CD4-positive, alpha-beta T cell treated with Interleukin-2 at 100 ng/mL for 4 hours (primary cell): ENCODE results near the gene TMC2.

ENCODE experiments used
- DNase-seq: peaks from one replicate; pipeline ENCODE4 v3.0.0-alpha.2; 2020; ENCODE audit warnings: low spot score

TMC2 gene

DNA sequence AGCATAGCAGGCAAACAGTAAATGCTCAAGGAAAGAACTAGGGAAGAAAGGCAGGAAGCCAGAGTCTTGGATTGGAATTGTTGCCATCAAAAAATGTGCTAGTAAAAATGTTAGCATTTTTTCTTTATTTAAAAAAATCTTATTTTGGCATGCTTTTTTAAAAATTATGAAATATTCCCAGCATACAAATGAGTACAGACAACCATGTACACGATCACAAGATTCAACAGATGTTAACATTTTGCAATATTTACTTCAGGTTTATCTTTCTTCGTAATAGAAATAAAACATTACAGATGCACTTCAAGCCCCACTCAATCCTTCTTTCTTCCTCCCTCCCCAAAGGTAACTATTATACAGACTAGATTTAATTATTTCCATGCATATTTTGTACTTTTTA lies 88.7 kb downstream of the TMC2 start:
- no peak for DNase-seq

DNA sequence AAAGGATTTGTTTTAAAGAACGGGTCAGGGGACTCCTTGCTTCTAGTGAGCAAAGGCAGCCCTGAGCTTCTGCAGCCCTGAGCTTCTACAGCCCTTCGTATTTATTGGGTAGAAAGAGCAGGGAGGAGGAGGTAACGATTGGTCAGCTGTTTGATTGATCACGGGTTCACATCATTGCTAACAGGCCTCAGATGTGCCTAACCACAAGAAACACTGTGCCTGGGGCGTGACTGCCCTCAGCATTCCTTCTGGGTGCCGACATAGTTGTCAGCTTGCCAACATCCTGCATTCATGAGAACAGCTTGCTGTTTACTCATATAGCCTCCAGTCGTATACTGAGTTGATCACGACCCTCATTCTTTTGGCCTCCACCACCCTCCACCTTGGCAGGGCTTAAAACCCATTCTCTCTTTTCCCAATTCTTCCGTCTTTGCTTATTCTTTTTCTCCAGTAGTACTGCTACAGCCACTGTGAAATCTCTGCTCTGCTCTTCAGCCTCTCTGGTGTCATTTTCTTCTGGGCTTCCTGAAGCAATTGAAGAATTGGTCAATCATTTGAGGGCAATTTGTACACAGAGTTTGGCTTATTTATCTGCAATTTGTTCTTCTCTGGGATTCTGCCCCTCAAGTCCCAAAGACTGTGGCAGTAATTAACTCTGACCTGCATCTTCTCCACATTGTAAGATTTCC lies 90.6 kb downstream of the TMC2 start:
- DNase-seq, result no peak

DNA sequence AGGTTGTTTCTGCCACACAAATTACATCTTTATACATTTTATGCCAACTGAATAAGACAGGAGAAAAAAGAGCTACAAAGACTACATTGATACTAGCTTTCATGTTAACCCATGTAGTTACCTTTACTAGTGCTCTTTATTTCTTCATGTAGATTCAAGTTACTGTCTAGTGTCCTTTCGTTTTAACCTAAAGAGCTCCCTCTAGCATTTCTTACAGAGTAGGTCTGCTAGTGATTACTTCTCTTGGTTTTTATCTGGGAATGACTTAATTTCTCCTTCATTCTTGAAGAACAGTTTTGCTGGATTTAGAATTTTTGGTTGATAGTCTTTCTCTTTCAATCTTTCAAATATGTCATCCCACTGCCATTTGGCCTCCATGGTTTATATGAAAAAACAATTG lies 94.9 kb downstream of the TMC2 start:
- DNase-seq, result no peak

DNA sequence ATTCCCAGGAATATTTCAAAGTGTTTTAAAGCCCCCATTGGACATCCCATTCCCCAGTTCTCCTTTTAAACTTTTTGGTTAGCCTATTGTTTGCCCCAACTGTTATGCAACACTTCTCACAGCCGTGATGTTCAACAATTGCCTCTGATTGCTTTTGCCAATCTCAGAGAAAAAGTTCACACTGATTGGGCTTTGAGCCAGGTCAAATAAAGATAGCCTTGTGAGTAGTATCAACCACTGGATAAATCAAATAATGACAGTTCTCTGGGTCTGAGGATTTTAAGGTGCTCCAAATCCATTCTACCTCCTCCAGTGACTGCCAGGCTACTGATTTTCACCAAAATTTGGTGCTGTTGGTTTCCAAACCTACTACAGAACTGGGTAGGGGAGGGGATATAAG lies 97.0 kb downstream of the TMC2 start:
- DNase-seq, result no peak

DNA sequence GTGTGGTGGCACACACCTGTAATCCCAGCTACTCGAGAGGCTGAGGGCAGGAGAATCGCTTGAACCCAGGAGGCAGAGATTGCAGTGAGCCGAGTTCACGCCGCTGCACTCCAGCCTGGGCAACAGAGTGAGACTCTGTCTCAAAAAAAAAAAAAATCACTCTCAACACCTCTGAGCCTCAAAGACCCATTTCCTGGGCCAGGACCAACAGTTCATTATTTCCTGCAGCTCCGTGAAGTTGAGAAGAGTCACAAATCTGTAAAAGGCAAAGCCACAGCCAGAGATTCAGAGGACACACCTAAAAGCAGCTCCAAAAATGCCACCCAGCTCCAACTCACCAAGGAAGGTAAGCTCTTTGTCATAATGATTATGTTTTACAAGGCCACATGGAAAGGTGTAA lies 100.9 kb downstream of the TMC2 start:
- peak; percentile 13 for DNase-seq

DNA sequence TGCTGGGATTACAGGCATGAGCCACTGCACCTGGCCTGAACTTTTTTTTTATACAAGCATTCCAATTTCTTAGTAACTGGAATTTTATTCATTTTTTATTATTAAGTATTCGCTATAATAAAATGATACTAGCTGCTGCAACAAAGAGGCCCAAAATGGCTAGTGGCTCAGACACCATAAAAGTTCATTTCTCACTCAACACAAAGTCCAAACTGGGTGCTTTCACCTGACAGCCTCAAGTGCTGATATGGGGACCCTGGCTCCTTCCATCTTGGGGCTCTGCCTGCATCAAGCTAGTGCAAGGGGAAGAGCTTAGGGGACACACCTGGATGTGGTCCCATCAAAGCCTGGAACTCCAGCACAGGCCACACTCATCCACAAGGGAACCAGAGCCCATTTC lies 103.9 kb downstream of the TMC2 start:
- no peak for DNase-seq

DNA sequence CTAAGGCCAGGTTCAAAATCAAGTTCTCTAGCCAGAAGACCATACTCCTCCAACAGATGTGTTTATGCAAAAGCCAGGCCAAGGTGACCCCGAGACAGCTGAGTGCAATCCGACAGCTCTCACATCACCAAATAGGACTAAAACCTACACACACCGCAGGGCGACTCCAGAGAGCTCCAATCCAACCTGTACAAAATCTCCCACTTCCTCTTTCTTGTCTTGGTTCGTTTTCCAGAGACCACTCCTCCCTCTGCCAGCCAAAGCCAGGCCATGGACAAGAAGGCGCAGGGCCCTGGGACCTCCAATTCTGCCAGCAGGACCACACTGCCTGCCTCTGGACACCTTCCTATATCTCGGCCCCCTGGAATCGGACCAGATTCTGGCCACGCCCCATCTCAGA lies 104.5 kb downstream of the TMC2 start:
- DNase-seq, result no peak

DNA sequence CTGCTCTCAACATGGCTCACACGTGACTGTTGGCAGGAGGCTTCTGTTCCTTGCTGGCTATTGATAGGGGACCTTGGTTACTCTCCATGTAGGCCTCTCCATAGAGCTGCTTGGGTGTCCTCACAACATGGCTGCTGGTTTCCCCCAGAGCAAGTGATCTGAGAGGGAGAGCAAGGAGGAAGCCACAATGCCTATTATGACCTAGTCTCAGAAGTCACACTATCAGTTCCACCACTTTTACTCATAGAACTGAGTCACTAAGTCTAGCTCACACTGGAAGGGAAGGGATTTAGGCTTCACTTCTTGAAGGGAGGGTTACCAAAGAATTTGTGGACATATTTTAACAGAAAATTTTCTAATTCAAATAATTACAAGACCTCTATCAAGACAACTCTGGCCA lies 107.3 kb downstream of the TMC2 start:
- DNase-seq, result no peak

DNA sequence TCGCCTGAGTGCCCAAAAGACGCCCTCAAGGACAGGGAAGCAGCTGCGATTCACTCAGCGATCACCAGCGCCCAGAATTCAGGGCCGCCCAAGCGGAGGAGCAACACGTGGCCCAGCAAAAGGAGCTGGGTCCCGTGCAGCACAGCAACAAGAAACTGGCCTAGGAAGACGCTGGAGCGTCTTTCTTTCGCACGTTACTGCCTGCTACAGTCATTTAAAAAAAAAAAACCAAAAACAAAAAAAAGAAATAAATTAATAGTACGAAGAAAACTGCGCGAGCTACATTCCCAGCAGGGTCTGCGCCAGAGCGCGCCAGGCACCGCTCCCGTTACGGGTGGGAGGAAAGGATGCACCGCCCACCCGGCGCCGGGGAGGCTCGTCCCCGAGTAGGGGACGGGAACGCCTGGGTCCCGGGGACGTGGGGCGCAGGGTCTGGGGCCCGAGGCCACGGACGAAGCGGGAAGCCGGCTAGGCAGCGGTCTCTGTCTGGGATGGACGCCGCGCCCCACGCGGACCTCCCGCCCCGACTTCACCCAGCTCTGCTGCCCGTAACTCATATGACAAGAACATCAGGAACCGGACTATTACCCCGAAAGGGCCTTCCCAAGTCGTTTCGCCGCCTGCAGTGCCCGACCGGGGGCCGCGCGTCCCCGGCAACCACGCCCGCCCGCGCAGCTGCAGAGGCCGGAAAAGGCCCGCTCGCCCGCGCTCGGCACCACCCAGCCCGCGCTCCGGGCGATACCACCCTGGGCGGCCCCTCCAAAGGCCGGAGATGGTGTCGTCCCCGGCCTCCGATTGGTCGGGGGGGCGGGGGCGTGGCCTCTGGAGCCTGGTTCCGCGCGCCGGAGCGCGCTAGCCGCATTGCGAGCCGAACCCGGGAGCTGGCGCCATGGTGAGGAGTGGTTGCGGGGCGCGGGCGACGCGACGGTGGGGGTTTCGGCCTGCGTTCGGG lies 115.7 kb downstream of the TMC2 start, which contains the start of gene NOP56:
Gene NOP56, plus strand, starts transcription at position 861 of the 952 bp plus-strand sequence. Its CDS starts 29 bp downstream, at position 890.
- DNase-seq, result peak; percentile 95

DNA sequence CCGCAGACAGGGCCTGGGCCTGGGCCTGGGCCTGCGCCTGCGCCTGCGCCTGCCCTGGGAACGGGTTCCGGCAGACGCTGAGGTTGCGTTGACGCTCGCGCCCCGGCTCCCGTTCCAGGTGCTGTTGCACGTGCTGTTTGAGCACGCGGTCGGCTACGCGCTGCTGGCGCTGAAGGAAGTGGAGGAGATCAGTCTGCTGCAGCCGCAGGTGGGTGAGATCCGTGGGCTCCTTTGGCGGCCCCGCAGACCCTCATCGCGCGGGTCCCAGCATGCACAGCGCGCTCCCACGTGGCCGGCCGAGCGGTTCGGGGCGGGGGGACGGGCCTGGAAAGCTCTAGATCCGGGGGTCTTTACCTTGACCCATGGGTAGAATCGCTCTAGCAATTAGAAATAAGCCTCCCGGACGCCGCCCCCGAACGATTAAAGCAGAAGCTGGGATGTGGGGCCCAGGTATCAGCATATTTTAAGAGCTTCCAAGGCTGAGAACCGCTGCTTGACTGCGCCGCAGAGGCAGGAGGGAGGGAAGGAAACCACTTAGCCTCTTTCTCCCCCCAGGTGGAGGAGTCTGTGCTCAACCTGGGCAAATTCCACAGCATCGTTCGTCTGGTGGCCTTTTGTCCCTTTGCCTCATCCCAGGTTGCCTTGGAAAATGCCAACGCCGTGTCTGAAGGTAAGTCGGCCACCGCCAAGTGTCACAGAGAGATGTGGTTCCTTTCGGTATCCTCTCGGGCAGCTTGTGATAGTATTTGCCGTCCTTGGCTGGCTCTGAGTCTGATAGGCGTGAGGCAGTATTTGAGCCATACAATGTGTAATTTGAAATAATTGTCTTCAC lies 116.6 kb downstream of the TMC2 start:
- no peak for DNase-seq

DNA sequence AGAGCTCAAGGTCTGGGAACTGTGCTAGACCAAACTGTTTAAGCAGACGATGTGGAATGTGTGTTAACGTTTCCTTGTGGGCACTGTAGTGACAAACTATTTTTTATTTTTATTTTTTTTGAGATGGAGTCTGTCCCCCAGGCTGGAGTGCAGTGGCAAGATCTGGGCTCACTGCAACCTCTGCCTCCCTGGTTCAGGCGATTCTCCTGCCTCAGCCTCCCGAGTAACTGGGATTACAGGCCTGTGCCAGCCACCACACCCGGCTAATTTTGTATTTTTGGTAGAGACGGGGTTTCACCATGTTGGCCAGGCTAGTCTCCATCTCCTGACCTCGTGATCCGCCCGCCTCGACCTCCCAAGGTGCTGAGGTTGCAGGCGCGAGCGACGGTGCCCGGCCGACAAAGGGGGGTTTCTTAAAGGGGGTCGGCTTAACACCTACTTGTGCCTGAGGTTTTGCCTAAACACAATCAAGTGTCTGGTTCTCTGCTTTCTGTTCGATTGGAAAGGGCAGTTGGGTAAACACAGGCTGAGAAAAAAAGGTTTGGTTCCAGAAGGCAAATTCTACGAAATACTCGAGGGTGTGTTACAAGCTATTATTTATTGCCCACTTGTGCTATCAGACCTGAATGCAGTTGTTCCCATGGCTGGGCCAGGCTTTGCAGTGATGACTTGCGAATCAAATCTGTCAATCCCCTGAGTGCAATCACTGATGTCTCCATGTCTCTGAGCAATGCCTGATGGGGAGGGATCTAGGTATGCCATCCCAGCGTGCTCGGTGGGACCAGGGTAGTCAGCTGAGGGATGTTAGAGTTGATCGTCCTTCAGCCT lies 117.4 kb downstream of the TMC2 start:
- no peak for DNase-seq

DNA sequence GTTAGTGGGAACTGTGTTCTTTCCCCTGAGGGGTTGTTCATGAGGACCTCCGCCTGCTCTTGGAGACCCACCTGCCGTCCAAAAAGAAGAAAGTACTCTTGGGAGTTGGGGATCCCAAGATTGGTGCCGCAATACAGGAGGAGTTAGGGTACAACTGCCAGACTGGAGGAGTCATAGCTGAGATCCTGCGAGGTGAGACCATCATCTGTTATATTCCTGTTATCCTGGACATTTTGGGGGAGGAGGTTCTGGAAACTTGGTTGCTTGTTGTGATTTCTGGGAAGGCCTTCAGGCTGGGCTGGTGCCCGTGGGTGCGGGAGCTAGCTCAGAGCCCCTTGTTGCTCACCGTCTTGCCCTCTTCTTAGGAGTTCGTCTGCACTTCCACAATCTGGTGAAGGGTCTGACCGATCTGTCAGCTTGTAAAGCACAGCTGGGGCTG lies 118.0 kb downstream of the TMC2 start:
- no peak for DNase-seq

DNA sequence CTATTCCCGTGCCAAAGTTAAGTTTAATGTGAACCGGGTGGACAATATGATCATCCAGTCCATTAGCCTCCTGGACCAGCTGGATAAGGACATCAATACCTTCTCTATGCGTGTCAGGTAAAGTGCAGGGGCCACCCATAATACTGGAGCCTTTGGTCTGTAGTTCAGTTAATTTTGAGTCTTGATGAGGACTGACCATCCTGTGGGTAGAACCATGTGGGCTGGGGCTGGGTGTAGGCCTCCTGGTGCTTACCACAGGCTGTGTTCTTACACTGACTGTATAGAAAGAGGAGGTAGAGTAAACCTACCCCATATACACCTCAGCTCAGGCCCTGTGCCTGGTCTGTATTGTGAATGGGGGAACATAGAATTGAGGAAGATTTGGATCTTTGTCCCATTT lies 118.5 kb downstream of the TMC2 start:
- DNase-seq, result no peak

DNA sequence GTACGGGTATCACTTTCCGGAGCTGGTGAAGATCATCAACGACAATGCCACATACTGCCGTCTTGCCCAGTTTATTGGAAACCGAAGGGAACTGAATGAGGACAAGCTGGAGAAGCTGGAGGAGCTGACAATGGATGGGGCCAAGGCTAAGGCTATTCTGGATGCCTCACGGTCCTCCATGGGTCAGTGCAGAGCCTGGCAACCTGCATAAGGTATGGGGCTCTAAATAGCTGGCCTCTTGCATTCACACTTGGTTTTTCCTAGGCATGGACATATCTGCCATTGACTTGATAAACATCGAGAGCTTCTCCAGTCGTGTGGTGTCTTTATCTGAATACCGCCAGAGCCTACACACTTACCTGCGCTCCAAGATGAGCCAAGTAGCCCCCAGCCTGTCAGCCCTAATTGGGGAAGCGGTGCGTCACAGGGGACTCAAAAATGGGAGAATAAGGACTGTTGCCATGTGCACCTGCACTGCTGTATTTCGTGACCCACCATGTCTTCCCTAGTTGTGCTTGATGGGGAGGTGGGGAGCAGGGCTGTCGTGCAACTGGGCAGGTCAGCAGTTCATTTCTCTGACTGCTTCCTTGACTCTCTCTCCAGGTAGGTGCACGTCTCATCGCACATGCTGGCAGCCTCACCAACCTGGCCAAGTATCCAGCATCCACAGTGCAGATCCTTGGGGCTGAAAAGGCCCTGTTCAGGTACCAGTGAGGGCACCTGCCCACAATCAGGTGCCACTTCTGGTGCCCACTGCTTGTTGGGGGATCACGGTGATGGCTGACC lies 119.2 kb downstream of the TMC2 start:
- DNase-seq, result no peak

DNA sequence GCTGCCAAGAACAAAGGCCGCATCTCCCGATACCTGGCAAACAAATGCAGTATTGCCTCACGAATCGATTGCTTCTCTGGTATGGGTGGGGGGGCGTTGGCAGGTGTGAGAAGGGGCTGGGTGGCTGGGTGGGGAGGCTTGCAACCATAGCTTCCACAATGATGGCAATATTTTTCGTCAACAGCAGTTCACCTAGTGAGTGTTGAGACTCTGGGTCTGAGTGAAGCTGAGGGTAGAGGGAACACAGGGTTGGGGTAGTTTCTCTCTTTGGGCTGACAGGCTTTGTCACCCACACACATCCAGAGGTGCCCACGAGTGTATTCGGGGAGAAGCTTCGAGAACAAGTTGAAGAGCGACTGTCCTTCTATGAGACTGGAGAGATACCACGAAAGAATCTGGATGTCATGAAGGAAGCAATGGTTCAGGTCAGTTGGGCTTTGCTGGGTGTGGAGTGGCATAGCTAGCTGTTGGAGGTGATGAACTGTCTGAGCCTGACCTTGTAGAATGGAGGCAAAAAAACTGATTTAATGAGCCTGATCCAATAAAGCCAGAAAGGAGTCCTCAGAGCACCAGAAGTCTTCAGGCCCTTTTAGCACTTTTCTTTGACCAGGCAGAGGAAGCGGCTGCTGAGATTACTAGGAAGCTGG lies 120.2 kb downstream of the TMC2 start:
- no peak for DNase-seq

DNA sequence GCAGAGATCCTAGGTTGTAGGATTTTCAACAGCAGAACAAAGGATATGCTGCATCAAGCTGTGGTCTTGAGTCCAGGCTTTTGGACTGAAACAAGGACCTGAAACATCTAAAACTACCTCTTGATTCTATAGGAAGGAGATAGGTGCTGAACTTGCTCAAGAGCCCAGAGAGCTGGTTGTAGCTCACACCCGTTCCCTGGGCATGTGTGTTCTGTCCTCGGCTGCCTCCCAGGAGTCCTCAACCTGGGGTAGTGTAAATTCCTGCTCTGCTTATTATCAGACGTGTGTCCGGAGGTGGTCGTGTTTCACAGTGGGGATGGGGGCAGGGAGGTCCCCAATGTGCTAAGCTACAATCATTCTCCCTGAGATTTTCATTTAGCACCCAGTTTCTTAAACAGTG lies 120.9 kb downstream of the TMC2 start:
- DNase-seq, result no peak

DNA sequence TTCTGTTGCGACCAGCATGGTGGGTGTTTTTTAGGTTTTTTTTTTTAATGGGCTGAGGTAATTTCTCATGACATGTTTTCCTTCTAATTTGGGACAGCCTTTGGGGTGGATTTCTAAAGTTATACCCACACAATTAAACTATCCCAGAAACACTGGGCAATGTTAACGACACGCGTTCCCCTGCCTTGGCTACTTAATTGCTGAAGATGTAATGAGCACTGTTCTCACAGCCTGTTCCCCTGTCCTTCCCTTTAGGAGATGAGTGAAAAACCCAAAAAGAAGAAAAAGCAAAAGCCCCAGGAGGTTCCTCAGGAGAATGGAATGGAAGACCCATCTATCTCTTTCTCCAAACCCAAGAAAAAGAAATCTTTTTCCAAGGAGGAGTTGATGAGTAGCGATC lies 121.3 kb downstream of the TMC2 start:
- DNase-seq, result no peak

DNA sequence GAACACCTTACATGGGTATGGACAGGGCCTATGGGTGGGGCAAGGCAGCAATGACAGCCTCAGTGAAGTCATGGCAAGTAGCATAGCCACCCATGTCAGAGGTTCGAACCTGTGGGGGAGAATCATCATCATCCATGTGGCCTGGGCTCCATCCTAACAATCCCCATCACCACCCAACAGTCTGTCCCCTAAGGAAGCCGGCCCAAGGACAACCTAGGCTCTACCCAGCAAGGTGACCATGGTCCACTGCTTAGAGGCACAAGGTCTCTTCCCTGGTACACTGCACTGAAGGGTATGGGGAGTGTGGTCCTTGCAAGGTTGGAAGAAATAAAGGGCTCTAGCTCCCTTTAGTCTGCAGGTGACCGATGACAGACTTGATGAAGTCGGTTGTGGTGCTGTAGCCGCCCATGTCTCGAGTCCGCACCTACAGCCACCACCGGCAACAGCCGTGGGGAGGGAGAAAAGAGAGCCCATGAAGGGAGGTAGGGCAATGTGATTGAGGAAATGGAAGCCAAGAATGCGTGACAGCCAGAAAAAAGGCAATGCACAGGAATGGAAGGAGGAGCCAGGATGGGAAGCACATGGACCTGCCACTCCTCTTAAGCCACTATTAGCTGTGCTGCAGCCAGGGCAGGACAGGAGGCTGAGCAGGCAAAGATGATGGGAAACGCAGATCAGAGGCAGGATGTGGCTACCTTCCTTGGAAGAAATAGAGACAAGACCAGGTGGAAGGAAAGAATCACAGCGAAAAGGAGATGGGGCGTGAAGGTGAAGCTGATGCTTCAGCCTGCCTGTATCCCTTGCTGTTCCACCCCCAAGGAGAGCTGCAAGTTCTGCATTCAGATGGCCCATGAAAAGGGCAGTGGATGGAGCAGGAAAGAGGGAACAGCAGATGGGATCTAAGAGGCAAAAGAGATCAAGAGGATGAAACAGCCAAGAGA lies 122.3 kb downstream of the TMC2 start:
- no peak for DNase-seq

DNA sequence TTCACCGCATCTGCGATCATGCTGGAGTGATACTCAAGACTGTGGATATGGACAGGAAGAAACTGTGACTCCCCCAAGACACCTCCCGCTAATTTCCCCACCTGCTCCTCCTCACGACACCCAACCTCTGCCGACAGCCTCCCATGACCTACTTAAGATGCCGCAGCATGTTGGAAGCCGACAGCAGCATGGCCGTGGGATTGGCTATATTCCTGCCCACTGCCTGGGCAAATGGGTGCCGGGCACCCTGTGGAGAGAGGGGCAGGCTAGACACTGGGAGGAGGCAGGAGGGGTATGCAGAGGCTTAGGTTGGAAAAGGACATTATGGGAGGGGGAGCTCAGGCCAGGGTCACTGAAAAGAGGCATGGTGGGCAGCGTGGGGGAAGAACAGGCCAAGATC lies 123.2 kb downstream of the TMC2 start:
- no peak for DNase-seq
